Thyroid gland (tissue), 4 donors: ENCODE data around the gene CGB5. TPM values are rescaled to one million over a fixed set of nuclear protein-coding genes. Genes with fewer than 3 reads are reported as not detected.
"Not testable (repeated sequence)": the region's sequence is repeated elsewhere in the genome, so short reads cannot be mapped to it uniquely, and the experiment has no call there.

Source experiments
- DNase-seq, 2 donors: peaks; one replicate each; pipeline ENCODE4 v3.0.0-alpha.2; 2019
- H3K27ac ChIP-seq, 3 donors: fragments of 200-600 bp; sonication (generic); 1 replicate in 2 of 3; 2 replicates in 1 of 3; pipeline ENCODE4 v1.5.1; 2016 to 2019; ENCODE audit warnings: mild to moderate bottlenecking in 1 of 3, moderate library complexity in 1 of 3
- H3K27me3 ChIP-seq: fragments of 200-600 bp; sonication (generic); one replicate; pipeline ENCODE4 v1.5.1; 2019
- H3K36me3 ChIP-seq, 2 donors: fragments of 200-600 bp; sonication (generic); one replicate each; pipeline ENCODE4 v1.5.1; 2016 to 2019
- H3K4me1 ChIP-seq, 2 donors: fragments of 200-600 bp; sonication (generic); one replicate each; pipeline ENCODE4 v1.5.1; 2017 to 2019
- H3K4me3 ChIP-seq, 3 donors: fragments of 200-600 bp; sonication (generic); replicated peaks in 1 of 3; 1 replicate in 2 of 3; 2 replicates in 1 of 3; pipeline ENCODE4 v1.5.1; 2016; ENCODE audit warnings: mild to moderate bottlenecking in 1 of 3
- H3K9me3 ChIP-seq: fragments of 200-600 bp; sonication (generic); one replicate; pipeline ENCODE4 v1.5.1; 2017
- CTCF ChIP-seq, 6 experiments: fragments of 200-600 bp in 3 of 6; fragments of 450-650 bp in 3 of 6; sonication (generic) in 3 of 6; IDR thresholded peaks; one replicate each; pipeline ENCODE4 v1.5.1; 2016 to 2019; ENCODE audit warnings: antibody characterized with exemption in 6 of 6, mild to moderate bottlenecking in 2 of 6, inconsistent platforms in 1 of 6, moderate library complexity in 1 of 6
- POLR2A ChIP-seq, 2 donors: fragments of 450-650 bp; IDR thresholded peaks; one replicate each; pipeline ENCODE4 v1.6.1; 2017; ENCODE audit warnings: antibody characterized with exemption in 2 of 2, mild to moderate bottlenecking in 2 of 2, moderate library complexity in 1 of 2
- WGBS, 2 donors: methylation state at CpG; one replicate each; pipeline ENCODE4 v1.1.5; 2017; 5-methylcytosine and 5-hydroxymethylcytosine counted together
- intact Hi-C: fragments of 100-400 bp; cut with DNase I; formaldehyde crosslinking; loops from one replicate; pipeline ENCODE4 v1.15.1; 2023
- total RNA-seq, 4 donors: library from RNA; depleted of rRNA; stranded (reverse); fragments of >200 nt; gene quantifications; one replicate each; pipeline ENCODE4 v1.2.3, GENCODE V29; 2016

Gene CGB5
- total RNA-seq, 4 donors from 2014 or later, result 0.56 TPM; not detected in 3

- Histone ChIP-seq H3K4me1 (peaks cover 17 to 24% of the 10 kb centered on the region in 2 donors), H3K27me3 (no peaks in the 10 kb centered on the region), H3K27ac (no peak overlapping the region), H3K9me3 (no peaks in the 10 kb centered on the region), H3K36me3 (peaks cover 0 to 6% of the 10 kb centered on the region in 2 donors), H3K4me3 (peak overlapping the region in 1 of 3 donors; percentile 25)
- 3% methylated on average over 8 to 14 of the region's 62 CpGs for WGBS, 2 donors
- TF ChIP-seq CTCF (IDR thresholded peaks at IDR 0.05), result peak in 2 of 6 experiments; percentile 33 to 54
- TF ChIP-seq POLR2A (IDR thresholded peaks at IDR 0.05), result no peak
- peak; percentile 25 to 33 for DNase-seq
- intact Hi-C loops, result no loop called here
Observed at GRCh38 chr19:49017666-49018351, 25.8 kb upstream of the CGB5 start.

DNA sequence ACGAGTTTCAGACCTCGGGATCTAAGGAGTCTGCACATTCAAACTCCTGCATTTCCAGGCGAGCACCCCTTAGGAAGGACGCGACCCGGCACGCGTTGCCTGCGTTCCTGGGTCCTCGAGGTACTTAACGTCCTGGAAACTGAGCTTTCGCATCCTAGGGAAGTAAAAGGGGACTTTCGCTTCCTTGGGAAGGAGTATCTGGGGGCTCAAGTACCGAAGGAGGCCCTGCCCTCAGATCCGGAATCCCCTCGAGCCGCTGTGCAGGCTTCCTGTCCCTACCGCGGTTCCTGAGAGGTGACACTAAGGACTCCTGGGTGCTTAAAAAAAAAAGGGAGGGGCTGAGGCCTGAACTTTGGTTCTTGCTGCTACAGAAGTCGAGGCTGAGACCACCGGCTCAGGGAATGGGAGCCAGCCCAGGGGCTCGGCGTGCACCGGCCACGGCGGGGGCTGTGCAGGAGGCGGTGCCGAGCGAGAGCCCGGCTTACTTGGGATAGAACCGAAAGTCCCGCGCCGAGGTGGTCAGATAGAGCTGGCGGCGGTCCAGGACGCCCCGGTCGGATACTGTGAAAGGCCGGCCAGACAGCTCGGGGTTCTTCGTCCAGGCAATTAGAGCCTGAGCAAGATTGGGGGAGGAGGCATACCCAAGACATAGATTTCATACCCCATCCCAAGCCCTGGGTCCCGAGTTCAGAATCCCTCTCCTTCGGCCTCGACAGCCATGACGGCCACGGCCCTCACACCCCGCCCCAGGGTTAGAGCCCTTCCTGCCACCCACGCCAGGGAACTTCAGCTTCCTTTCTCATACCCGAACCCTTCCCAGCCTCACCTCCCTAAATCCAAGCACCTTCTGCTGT is 25.0 kb upstream of the CGB5 start:
- H3K36me3 ChIP-seq, H3K27me3 ChIP-seq, H3K9me3 ChIP-seq, H3K27ac ChIP-seq, intact Hi-C loops: not testable (repeated sequence)
- peaks cover 17 to 24% of the 10 kb centered on the region in 2 donors for H3K4me1 ChIP-seq
- 6 to 30% methylated on average over 9 to 35 of the region's 50 CpGs for WGBS, 2 donors
- H3K4me3 ChIP-seq, result peak overlapping the region in 1 of 3 donors; percentile 25
- peak in 1 of 2 donors; percentile 17 for DNase-seq

- Histone ChIP-seq H3K4me3 (peak overlapping the region in 1 of 3 donors; percentile 25), H3K4me1 (peaks cover 17 to 24% of the 10 kb centered on the region in 2 donors), H3K36me3 (peaks cover 0 to 5% of the 10 kb centered on the region in 2 donors), H3K9me3 (no peaks in the 10 kb centered on the region), H3K27ac (no peak overlapping the region), H3K27me3 (no peaks in the 10 kb centered on the region)
- intact Hi-C loops, result no loop called here
- peak; percentile 61 to 82 for DNase-seq
- no peak for TF ChIP-seq CTCF (IDR thresholded peaks at IDR 0.05)
- no peak for TF ChIP-seq POLR2A (IDR thresholded peaks at IDR 0.05)
- WGBS, 2 donors, result 15 to 17% methylated on average over 13 to 22 of the region's 41 CpGs
Observed at GRCh38 chr19:49019242-49019932, 24.3 kb upstream of the CGB5 start.

- peak in 1 of 2 donors; percentile 22 for DNase-seq
- no peaks in the 10 kb centered on the region for H3K36me3 ChIP-seq
- TF ChIP-seq POLR2A (IDR thresholded peaks at IDR 0.05) (no peak), CTCF (IDR thresholded peaks at IDR 0.05) (no peak)
- peaks cover 17 to 24% of the 10 kb centered on the region in 2 donors for H3K4me1 ChIP-seq
- no peaks in the 10 kb centered on the region for H3K27me3 ChIP-seq
- H3K27ac ChIP-seq, result no peak overlapping the region
- no peaks in the 10 kb centered on the region for H3K9me3 ChIP-seq
- no peak overlapping the region for H3K4me3 ChIP-seq
- WGBS, 2 donors, result 68 to 78% methylated on average over 11 of the region's 11 CpGs
- intact Hi-C loops, result no loop called here
Observed at GRCh38 chr19:49020342-49020741, 23.3 kb upstream of the CGB5 start.
